Subcutaneous adipose tissue (tissue), 4 donors: ENCODE results near the gene ADPRHL1. TPM values are rescaled to one million over a fixed set of nuclear protein-coding genes. Genes with fewer than 3 reads are reported as not detected.

Source experiments
- CTCF ChIP-seq: fragments of 450-650 bp; IDR thresholded peaks from one replicate; pipeline ENCODE4 v1.5.1; 2016; ENCODE audit warnings: low read depth, mild to moderate bottlenecking, control low read depth, antibody characterized with exemption, moderate library complexity
- total RNA-seq, 4 donors: library from RNA; depleted of rRNA; stranded (reverse); fragments of >200 nt; gene quantifications; one replicate each; pipeline ENCODE4 v1.1.0, GENCODE V29; 2016

The ADPRHL1 gene
- total RNA-seq, 4 donors from 2014 or later = 2.2 to 5.3 (median 2.9) TPM

- no peak for TF ChIP-seq CTCF
Observed at GRCh38 chr13:113415825-113416224, 37.5 kb downstream of the ADPRHL1 start.

- no peak for TF ChIP-seq CTCF
Observed at GRCh38 chr13:113415032-113415431, 38.3 kb downstream of the ADPRHL1 start.

GRCh38 chr13:113414335-113414734 is 39.0 kb downstream of the ADPRHL1 start:
- TF ChIP-seq CTCF = no peak

GRCh38 chr13:113413898-113414282 is 39.4 kb downstream of the ADPRHL1 start:
- no peak for TF ChIP-seq CTCF

- no peak for TF ChIP-seq CTCF
Observed at GRCh38 chr13:113413178-113413897, 40.0 kb downstream of the ADPRHL1 start.

GRCh38 chr13:113412440-113412839 is 40.8 kb downstream of the ADPRHL1 start:
- TF ChIP-seq CTCF = no peak

- TF ChIP-seq CTCF = no peak
Observed at GRCh38 chr13:113411216-113412023, 41.9 kb downstream of the ADPRHL1 start.
